ENCODE results near the gene AKR1D1.
"Not testable (repeated sequence)": the region's sequence is repeated elsewhere in the genome, so short reads cannot be mapped to it uniquely, and the experiment has no call there.

The AKR1D1 gene

DNA sequence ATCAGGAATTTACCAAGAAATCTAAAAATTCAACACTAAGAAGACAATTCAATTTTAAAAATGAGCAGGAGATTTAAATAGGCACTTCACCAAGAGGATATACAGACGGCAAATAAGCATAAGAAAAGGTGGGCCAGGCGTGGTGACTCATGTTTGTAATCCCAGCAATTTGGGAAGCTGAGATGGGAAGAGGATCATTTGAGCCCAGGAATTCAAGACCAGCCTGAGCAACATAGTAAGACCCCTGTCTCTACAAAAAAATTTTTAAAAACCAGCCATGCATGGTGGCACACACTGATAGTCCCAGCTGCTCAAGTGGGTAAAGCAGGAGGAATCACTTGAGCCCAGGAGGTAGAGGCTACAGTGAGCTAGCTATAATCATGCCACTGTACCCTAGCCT lies 3.5 kb upstream of the AKR1D1 start:
- DNase-seq (ENCODE audit: extremely low read depth in 1 of 2, low read depth in 1 of 2), result no peak

DNA sequence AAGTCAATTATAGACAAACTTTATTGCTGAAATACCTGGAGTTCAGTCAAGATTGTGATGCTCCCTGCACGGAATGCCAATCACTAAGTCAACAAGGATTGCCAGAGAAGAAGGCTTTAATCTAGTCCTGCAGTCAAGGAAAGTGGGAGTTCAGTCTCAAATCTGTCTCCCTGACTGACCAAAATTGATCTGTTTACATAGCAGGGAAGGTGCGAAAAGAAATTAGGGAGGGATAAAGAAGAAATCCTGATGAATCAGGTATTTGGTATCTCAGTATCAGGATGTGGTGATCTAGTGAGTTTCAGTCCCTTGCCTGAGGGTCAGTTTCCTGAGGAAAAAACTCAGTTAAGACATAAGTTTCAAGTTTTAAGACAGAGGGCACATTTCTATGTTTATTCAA lies 2.1 kb upstream of the AKR1D1 start:
- no peak for DNase-seq (ENCODE audit: extremely low read depth in 1 of 2, low read depth in 1 of 2)

DNA sequence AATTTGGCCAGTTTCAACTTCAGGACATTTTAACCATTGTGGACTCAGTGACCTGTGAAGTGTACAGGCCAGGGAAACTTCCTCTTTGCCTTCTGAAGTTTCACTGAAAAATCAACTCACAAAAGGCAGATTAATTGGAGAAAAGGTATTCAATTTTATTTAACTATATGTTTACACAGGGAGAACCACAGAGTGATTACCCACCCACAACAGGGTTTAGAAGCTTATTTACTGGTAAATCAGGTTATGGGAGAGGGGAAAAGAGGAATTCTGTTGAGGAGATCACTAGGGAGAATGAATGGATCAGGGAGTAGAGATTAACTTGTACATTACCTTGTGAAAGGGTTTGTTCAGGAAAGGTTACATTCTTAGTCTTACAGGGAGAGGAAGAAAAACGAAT lies 1.7 kb upstream of the AKR1D1 start:
- DNase-seq (ENCODE audit: extremely low read depth in 1 of 2, low read depth in 1 of 2), result no peak

- no peak for DNase-seq (ENCODE audit: extremely low read depth in 1 of 2, low read depth in 1 of 2)
Observed at GRCh38 chr7:138075350-138075749, 909 bp upstream of the AKR1D1 start.

- not testable (repeated sequence) for DNase-seq (ENCODE audit: extremely low read depth in 1 of 2, low read depth in 1 of 2)
Observed at GRCh38 chr7:138075786-138076185, 473 bp upstream of the AKR1D1 start.

DNA sequence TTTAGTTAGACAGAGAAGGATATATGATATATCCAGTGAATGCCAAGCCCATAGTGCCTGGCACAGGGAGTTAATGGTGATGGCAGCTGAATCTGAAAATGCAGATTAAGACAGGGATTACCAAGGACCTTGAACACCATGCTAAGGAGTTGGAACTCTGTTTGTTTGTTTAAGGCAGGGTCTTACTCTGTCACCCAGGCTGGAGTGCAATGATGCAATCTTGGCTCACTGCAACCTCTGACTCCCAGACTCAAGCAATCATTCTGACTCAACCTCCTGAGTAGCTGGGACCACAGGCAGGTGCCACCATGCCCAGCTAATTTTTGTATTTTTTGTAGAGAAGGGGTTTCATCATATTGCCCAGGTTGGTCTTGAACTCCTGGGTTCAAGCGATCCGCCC lies 1.6 kb downstream of the AKR1D1 start:
- DNase-seq (ENCODE audit: extremely low read depth in 1 of 2, low read depth in 1 of 2), result no peak

DNA sequence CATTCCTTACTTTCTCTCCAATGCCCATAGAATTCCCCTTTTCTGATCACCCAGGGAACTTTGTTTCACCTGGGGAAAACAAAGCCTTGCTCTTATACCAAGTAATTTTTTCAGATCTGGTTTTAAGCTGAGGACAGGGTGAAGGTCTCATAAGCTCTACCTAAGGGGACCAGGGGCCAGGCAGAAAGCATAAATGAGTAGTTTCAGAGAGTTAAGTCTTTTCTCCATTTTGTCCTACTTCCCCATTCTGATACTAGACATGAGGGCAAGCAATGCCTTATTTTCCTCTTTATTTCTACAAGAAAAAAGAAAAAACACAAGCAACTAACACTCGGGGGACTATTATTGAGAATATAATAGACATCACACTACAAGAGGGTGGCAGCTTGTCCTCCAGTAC lies 2.9 kb downstream of the AKR1D1 start:
- DNase-seq (ENCODE audit: extremely low read depth in 1 of 2, low read depth in 1 of 2), result no peak

DNA sequence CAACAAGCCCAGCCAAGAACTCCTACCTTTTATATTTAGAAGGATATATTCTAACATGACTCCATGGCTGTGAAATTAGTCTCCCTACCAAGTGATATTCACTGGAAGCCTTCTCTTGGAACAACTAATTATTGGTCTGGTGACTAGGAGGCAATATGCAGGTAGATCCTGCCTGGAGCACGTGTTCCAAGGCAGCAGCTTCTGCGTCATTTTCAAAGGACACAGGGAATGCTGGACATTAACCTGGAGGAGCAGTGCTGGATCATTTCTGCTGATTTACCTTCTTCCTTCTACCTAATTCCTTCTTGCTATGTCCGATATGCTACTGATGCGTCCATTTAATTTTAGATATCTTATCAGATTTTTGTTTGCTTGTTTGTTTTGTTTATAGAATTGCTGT lies 5.6 kb downstream of the AKR1D1 start:
- DNase-seq (ENCODE audit: extremely low read depth in 1 of 2, low read depth in 1 of 2), result no peak

GRCh38 chr7:138083859-138084258 lies 7.6 kb downstream of the AKR1D1 start:
- DNase-seq (ENCODE audit: extremely low read depth in 1 of 2, low read depth in 1 of 2), result no peak

GRCh38 chr7:138086563-138087270 lies 10.5 kb downstream of the AKR1D1 start:
- DNase-seq (ENCODE audit: extremely low read depth in 1 of 2, low read depth in 1 of 2), result no peak

- DNase-seq (ENCODE audit: extremely low read depth in 1 of 2, low read depth in 1 of 2), result no peak
Observed at GRCh38 chr7:138089080-138089901, 13.0 kb downstream of the AKR1D1 start.

DNA sequence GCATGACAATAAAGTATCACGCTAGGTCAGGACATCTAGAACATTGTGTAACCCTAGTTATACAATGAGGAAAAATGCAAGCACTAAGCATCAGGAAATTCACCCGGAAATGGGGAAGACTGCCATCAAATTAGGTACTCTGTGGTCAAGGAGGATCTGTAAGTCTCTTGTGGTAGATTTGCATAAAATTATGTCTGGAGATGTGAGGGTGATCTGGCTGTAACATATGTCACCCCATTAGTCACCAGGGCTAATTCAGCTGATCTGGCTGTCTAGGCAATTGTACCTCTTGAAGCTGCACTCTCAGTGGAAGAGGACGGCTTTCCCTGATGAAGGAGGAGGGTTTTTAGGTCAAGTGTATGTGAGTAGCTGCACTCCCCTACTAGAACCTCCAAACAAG lies 14.8 kb downstream of the AKR1D1 start:
- DNase-seq (ENCODE audit: extremely low read depth in 1 of 2, low read depth in 1 of 2), result no peak

- DNase-seq (ENCODE audit: extremely low read depth in 1 of 2, low read depth in 1 of 2), result not testable (repeated sequence)
Observed at GRCh38 chr7:138091840-138092239, 15.6 kb downstream of the AKR1D1 start.

DNA sequence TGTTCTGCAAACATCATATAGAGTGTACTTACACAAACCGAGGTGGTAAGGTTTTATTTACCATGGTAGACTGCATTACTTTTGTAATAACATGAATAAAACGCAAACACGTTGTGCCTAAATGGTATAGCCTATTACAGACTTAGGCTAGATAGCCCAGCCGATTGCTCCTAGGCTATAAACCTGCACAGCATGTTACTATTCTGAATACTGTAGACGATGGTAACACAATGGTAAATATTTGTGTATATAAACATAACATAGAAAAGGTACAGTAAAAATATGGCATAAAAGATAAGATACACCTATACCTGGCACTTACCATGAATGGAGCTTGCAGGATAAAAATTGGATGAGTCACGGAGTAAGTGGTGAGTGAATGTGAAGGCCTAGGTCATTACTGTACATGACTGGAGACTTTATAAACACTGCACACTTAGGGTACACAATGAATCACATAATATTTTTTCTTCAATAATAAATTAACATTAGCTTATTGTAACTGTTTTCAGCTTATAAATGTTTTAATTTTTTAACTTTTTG lies 16.3 kb downstream of the AKR1D1 start:
- DNase-seq (ENCODE audit: extremely low read depth in 1 of 2, low read depth in 1 of 2), result no peak

- DNase-seq (ENCODE audit: extremely low read depth in 1 of 2, low read depth in 1 of 2), result no peak
Observed at GRCh38 chr7:138095972-138096935, 20.0 kb downstream of the AKR1D1 start.

DNA sequence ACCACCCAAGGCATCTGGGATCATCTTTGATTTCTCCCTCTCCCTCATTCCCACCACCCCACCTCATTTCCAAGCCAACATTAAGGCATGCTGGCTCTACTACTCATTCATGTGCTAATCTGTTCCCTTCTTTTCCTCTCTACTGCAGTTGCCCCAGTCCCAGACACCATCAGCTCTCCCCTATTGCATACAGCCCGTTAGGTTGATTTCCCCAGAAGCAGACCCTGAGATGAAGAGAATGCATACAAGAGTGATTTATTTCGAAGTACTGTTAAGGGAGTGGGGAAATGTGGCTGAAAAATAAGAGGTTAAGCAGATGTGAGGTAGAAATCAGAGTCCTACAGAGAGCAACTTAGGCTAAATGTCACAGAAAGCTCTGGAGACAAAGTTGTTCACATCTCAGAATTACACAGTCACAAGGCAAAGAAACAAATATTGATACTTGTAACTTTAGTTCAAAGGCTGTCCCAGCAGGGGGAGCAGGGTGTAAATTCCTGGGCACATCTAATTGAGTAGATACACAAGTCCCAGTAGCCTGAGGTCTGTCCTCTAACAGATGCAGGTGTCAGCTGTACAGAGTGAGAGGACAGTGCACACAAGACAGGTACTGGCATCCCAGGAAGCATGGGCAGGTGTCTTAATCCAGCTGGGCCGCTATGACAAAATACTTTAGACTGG lies 20.9 kb downstream of the AKR1D1 start:
- DNase-seq (ENCODE audit: extremely low read depth in 1 of 2, low read depth in 1 of 2), result no peak

DNA sequence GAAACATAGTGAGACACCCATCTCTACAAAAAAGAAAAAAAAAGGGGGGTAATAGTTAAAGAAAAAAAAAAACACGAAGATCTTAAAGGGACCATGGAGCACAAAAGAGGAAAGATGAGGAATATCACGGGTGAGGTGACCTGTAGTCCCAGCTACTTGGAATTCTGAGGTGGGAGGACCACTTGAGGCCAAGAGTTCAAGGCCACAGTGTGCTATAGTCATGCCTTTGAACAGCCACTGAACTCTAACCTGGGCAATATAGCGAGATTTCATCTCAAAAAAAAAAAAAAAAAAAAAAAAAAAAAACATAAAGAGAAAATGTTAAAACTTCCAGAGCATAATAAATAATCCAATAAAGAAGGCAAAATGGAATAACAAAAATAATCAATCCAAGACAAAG lies 23.6 kb downstream of the AKR1D1 start:
- DNase-seq (ENCODE audit: extremely low read depth in 1 of 2, low read depth in 1 of 2), result no peak

GRCh38 chr7:138105221-138105620 lies 29.0 kb downstream of the AKR1D1 start:
- no peak for DNase-seq (ENCODE audit: extremely low read depth in 1 of 2, low read depth in 1 of 2)

DNA sequence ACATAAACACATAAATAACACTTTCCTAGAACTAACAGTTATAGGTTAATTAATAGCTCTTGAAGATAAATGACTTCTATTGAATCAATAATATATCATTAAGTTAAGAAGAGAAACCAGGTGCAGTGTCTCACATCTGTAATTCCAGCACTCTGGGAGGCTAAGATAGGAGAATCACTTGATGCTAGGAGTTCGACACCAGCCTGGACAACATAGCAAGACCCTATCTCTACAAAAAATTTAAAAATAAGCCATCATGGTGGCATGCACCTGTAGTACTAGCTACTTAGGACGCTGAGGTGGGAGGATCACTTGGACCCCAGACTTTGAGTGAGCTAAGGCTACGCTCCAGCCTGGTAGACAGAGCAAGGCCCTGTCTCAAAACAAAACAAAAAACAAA lies 38.8 kb downstream of the AKR1D1 start:
- DNase-seq (ENCODE audit: extremely low read depth in 1 of 2, low read depth in 1 of 2), result no peak

DNA sequence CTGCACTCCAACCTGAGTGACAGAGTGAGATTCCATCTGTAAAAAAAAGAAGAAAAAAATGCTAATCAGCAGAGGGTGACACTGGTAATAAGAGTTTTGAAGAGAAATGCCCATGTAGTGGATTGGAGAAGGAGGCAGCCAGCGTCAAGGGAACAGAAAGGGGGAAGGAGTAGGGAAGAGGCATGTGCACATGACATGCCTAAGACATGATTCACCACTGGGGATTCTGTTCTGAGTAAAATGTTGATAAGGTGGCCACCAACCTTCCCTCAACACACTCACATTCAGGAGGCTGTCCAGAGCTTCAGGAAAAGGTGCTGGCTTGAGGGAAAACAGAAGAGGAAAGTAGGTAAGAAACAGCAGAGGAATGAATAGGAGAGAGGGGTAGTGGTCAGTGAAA lies 39.9 kb downstream of the AKR1D1 start:
- DNase-seq (ENCODE audit: extremely low read depth in 1 of 2, low read depth in 1 of 2), result no peak
